Activated naive CD4-positive, alpha-beta T cell (primary cell): ENCODE measurements around the gene EPN2.
A peak's percentile ranks its signal among the peaks of the same experiment; 100 is the strongest.

Source experiments
- DNase-seq, 4 experiments: peaks; one replicate each; lab custom pipeline; 2025; lab: John Stamatoyannopoulos, UW

The EPN2 gene

GRCh38 chr17:19331134-19331533 is 94.0 kb downstream of the EPN2 start:
- DNase-seq: no peak

GRCh38 chr17:19331543-19332245 is 94.5 kb downstream of the EPN2 start:
- no peak for DNase-seq

GRCh38 chr17:19332371-19333131 is 95.4 kb downstream of the EPN2 start:
- no peak for DNase-seq

GRCh38 chr17:19333132-19333440 is 95.9 kb downstream of the EPN2 start:
- no peak for DNase-seq

- no peak for DNase-seq
Measured at GRCh38 chr17:19333736-19334290, 96.6 kb downstream of the EPN2 start.

GRCh38 chr17:19334331-19334730 is 97.2 kb downstream of the EPN2 start:
- no peak for DNase-seq

GRCh38 chr17:19335951-19336631 is 98.9 kb downstream of the EPN2 start:
- no peak for DNase-seq

- no peak for DNase-seq
Measured at GRCh38 chr17:19336938-19337711, 100.0 kb downstream of the EPN2 start.

- DNase-seq: no peak
Measured at GRCh38 chr17:19337712-19338023, 100.5 kb downstream of the EPN2 start.

GRCh38 chr17:19338031-19338990 is 101.1 kb downstream of the EPN2 start:
- DNase-seq: peak in 2 of 4 experiments; percentile 28 to 58

GRCh38 chr17:19339341-19339815 is 102.2 kb downstream of the EPN2 start:
- no peak for DNase-seq

GRCh38 chr17:19341211-19341631 is 104.1 kb downstream of the EPN2 start:
- no peak for DNase-seq

GRCh38 chr17:19341641-19342610 is 104.8 kb downstream of the EPN2 start:
- no peak for DNase-seq

- DNase-seq: no peak
Measured at GRCh38 chr17:19342611-19343255, 105.6 kb downstream of the EPN2 start.

- no peak for DNase-seq
Measured at GRCh38 chr17:19343256-19343630, 106.1 kb downstream of the EPN2 start.

GRCh38 chr17:19343671-19344151 is 106.5 kb downstream of the EPN2 start:
- no peak for DNase-seq

- DNase-seq: no peak
Measured at GRCh38 chr17:19344311-19345066, 107.3 kb downstream of the EPN2 start.

- DNase-seq: no peak
Measured at GRCh38 chr17:19345067-19345460, 107.9 kb downstream of the EPN2 start.
